ENCODE data around the gene TMC3.

- TF ChIP-seq CTCF (IDR thresholded peaks at IDR 0.05; ENCODE audit: insufficient read depth, low read depth, low read length): no peak
- no peak for TF ChIP-seq EZH2 (IDR thresholded peaks at IDR 0.05; ENCODE audit: insufficient read depth, low read length)
Observed at GRCh38 chr15:81335631-81336030, 38.4 kb downstream of the TMC3 start.
